SHP77 treated with DMSO at 0.1 percent for 48 hours (cell line): Measurements from ENCODE around the gene PRPF6.

ENCODE experiments used
- DNase-seq: peaks from one replicate; lab custom pipeline; 2025; lab: John Stamatoyannopoulos, UW

The PRPF6 gene

DNA sequence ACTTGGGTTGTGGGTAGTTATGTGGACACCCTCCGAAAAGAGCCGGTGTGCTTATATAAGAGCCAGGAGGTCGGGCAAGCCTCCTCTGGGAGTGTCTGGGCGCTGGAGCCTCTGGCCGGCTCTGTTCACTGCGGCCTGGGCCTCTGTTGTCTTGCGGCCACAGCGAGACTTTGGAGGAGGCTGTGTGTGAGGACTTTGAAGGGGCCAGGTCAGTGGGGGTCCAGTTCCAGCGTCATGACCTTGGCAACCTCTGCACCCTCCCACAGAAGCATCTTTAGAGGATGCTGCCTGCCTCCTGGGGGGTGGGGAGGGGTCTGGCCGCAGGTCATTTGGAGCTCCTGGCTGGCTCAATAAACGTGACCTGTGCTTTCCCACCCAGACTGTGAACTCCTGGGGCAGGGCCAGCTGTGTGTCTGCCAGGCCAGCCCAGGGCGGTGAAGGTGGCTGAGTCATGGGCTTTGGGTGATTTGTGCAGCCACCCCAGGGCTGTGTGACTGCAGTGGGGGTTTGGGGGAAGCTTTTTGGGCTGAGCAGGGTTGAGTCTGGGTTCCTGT is 83.3 kb downstream of the PRPF6 start:
- no peak for DNase-seq

DNA sequence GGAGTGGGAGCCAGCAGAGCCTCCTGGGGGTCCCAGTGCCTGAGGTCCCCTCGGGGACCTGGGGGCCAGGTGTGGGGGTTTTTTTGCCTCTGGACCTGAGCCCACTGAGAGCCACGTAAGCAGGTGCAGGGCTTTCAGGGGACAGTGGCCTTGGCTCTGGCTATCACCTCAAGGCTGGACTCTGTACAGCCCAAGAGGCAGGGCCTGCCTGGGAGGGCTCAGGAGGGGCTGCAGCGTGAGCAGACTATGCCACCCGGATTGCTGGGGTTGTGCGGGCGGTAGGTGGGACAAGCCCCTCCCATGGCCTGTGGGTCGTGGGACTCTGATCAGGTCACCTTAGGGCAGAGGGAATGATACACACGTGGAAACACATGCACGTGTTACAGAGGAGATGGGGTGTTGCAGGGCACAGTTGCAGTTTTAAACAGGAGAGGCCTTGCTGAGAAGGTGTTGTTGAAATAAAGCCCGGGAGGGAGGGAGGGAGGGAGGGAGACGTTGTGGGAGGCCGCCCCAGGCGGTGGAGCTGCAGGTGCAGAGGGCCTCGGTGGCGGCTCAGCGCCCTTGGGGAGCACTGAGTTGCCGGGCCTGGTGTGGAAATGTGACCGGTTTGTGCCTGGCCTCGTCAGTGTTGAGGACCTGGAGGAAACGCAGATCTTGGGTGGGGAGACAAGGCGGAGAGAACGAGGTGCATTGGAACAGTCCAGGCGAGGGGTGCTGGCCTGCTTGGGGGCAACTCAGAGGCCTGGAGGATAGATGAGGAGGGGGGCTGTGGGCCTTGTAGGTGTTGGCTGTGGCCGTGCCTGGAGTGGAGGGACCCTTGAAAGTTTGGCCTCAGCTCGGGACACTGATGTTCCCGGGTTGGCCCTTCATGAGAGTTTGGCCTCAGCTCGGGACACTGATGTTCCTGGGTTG is 84.4 kb downstream of the PRPF6 start:
- no peak for DNase-seq

DNA sequence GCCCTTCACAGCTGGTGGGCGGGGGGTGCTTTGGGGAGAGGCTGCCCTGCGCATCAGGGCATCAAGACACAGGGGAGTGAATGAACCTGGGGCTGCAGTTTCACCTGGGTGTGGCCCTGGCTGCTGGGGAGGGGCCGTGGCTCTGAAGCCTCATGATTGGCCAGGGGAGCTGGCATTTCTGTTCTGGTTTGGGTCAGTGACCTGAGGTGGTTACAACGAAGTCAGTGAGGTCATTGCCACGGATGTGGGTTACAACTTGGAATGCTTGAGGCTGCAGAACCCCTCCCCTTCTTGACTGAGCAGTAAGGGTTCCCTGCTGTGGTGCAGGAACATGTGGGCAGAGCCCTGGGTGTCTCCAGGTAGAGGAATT is 85.0 kb downstream of the PRPF6 start:
- no peak for DNase-seq

DNA sequence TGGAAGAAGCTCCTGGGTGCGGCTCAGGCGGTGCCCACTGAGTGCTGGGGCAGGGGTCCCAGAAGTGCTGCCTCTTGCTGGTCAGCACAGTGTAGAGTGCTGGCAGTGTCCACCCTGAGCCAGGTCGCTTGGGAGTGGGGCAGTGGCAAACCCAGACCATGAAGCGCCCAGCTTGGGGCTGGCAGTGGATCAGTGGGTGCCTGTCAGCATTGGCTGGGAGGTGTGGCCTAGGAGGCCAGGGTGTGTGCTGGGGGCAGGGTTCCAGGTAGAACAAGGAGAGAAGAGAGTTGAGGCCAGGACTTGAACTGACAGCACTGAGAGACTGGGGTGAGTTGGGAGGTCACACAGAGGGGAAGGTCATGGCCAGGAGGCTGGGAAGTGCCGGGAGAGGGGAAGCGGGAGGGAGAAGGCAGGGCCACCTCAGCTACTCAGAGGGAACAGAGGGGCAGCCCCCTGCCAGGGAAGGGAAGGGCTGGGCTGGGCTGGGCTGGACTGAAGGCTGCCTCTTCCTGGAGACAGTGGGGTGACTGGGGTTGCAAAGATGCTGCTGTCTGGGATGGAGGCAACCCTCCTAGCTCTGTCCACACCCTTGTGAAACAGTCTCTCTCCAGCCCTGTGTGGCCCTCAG is 86.2 kb downstream of the PRPF6 start:
- DNase-seq: no peak

DNA sequence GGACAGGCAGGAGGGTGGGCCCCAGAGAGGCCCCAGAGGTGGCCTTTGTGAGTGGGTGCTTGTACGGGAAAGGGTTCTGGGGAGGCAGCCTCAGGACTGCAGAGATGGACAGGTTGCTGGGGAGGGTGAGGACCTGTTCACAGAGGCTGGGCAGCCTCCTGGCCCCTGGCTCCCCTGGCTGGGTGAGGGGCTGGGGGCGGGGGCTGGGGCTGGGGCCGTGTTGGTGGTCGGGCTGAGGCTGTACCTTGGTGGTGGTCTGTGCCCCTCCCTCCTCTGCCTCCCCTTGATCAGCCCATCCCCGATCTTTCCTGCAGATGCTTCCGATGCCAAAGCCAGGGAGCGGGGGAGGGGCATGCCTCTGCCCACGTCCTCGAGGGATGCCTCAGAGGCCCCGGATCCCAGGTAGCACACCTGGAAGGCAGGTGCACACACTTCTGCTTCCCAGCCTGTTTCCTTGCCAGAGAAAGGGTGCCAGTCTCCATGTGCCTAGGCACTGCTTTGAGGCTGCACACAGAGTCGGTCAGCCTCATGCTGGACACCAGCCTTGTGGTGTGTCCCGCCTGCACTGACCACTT is 86.9 kb downstream of the PRPF6 start:
- no peak for DNase-seq

DNA sequence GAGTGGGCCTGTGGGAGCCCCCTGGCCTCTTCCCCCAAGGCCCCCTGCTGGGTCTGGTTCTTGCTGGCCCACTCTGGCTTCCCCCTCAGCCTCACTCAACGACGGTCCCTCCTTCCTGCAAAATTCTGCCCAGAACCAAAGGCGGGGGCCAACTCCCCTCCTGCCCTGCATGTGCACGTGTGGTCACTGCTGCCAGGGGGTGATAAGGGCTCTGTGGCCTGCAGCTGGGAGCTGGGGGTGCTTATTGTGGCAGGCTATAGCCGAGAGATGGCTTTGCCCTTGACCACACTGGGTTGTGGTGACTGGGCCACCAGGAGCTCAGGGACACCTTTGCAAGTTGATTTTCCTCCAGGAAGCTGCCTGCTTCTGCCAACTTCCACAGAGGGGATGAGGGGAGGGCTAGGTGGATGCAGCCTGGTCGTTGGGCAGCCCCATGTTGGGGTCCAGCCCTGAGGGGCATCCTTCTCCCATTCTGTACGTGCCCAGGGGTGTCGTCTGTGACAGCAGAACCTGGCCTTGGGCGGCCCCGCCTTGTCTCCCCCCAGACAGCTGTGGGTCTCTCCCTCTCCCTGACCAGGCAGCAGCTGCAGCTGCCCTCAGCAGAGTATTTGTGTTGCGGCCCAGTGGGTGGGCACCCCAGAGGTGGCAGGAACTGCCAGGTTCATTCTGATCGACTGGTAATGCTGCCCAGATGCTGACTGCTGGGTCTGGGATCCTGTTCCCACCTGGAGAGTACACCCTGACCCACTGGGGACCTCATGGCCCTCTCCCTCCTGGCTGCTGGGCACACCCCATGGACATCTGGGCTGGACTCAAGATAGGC is 87.7 kb downstream of the PRPF6 start:
- no peak for DNase-seq

DNA sequence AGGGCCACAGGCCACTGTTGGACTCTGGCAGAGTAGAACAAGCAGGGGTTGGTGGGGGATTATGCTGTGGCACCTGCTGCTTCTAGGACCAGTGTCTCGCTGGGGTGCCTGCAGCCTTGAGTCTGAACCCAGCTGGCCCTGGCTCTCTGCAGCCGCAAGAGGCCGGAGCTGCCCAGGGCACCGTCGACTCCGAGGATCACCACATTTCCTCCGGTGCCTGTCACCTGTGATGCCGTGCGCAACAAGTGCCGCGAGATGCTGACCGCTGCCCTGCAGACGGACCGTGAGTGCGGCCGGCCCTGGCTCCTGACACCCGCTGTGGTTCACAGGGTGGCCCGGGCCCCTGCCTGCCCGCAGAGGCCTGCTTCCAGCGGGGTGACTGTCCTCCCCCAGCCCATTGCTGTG is 88.3 kb downstream of the PRPF6 start:
- no peak for DNase-seq

DNA sequence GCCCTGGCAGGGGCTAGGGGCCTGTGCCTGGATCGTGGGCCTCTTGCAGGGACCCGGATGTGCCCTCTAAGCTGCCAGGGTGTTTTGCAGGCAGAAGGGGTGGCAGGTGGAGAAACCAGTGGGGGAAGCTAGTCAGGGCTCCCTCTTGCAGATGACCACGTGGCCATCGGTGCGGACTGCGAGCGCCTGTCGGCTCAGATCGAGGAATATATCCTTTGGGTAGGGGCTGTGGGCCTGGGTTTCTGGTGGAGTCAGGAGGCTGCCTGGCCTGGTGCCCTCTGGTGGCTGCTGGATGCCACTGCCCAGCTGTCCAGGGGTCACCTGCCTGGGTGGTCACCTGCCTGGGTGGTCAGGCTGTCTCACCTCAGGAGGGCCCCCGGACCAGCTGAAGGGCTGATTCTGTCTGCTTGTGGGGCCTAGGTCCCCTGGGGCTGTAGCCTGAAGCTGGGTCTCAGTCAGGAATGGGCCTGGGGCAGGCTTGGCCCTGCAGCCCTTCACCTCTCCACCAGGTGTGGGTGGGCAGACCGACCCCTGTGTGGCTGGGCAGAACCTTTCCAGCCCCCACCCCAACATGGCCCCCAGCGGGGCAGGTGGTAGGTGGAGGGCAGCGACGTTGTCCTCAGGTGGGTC is 88.8 kb downstream of the PRPF6 start:
- no peak for DNase-seq

DNA sequence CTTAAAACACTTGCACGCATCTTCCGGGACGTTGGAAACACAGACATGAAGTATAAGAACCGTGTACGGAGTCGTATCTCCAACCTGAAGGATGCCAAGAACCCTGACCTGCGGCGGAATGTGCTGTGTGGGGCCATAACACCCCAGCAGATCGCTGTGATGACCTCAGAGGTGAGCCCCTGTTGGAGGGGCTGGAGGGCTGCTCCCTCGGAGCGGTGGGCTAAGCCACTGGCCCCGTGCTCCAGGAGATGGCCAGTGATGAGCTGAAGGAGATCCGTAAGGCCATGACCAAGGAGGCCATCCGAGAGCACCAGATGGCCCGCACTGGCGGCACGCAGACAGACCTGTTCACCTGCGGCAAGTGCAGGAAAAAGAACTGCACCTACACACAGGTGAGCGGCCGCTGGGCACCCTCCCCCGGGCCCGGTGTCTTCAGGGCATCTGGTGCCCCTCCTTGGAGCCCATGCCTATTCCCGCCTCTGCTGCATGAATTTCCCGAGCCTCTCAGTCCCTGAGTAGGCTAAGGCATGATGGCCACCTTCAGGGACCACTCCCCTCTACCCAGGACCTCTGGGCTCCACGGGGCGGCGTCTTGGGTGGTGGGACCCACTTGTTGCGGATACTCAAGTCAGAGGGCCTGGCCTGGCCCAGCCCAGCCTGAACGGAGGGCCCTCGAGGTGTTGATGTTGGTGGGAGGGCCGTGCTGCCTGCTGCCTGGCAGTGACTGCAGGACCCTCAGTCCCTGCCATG is 89.5 kb downstream of the PRPF6 start:
- DNase-seq: no peak

DNA sequence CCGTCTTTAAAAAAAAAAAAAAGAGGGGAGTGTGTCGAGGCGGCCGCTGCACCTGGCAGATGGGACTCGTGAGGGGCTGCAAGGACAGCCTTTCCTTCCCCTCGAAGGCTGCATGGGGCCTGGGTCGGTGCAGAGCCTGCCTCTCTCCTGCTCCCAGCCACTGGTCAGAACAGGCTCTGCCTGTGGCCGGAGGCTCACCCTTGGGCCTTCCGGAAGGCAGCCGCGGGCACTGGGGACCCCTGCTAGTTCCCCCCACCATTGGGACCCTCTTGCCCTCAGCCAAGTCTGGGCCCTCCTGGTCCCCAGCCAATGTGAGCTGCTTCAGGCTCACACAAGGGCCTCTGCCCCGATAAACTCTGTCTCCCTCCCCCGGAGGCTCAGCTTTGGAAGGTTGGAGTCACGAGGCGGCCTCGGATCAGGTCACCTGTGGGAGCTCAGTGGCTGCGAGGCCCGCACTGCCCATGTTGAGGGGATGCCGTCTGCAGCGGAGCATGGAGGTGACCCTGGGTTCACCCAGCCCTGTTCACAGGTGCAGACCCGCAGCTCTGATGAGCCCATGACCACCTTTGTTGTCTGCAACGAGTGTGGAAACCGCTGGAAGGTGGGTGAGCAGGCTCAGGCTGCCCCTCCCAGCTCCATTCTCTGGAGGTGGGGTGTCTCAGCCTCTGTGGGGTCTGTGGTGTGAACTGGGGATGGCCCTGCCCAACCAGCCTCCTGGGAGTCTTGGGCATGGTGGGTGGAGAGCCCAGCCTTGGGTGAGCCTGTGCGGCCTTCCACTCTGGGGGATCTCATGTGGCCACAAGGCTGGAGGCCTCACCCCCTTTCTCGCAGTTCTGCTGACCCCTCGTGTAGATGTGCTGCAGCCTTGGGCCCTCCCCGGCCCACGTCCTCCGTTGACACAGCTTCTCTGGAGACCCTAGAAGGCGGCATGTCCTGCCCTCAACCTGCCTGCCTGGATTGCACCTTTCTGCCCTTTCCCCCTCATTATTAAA is 90.7 kb downstream of the PRPF6 start:
- DNase-seq: no peak

DNA sequence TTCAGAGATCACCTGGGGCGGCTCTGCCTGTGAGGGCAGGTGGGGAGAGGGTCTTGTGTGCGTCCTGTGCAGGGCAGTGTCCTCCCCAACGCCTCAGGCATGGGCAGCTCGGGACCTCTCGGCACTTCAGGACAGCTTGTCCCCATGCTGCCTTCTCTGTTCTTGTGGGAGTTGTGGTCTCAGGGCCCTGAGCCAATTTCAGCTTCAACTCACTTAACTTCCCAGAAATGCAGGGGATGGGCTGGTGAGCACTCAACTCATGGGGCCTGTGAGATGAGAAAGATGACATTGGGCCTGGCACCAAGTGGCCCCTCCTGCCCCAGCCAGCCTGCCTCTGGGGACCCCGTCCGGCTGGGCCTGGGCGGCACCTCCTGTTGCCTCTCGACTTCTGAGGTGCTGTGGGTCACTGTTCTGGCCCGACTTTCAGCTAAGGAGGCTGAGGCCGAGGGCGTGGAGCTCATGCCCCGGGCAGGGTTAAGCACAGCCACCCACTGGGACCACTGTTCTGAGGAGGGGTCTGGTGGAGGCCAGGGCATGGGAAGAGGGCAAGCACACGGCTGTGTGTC is 91.6 kb downstream of the PRPF6 start:
- no peak for DNase-seq

DNA sequence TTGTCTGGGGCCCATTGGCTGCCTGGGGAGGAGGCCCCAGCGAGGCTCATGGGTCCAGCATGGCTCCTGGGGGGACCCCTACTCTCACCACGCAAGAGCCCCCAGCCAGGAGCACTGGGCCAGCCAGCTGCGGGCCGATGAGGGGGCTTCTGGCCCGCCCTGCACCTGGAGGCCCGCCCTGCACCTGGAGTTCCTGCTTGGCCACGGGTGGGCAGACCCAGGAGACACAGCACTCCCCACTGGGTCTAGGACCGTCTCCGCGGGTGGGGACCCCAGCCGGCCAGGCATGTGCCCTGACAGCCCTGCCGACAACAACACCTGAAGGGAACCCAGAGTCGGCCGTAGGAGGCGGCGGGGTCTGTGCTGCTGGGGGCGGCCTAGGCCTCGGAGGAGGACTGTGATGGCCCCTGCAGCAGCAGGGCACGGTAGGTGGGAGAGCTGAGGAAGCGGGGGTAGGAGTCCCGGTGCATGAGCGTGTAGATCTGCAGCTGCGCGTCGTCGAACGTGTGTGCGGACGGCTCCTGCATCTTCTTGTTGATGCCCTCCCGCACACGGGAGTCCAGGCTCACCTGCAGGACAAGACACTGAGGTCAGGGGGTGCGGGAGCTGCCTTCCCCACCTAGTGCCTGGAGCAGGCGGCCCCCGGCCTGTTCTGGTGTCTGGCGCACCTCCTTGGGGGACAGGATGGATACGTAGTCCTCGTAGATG is 92.7 kb downstream of the PRPF6 start:
- no peak for DNase-seq

DNA sequence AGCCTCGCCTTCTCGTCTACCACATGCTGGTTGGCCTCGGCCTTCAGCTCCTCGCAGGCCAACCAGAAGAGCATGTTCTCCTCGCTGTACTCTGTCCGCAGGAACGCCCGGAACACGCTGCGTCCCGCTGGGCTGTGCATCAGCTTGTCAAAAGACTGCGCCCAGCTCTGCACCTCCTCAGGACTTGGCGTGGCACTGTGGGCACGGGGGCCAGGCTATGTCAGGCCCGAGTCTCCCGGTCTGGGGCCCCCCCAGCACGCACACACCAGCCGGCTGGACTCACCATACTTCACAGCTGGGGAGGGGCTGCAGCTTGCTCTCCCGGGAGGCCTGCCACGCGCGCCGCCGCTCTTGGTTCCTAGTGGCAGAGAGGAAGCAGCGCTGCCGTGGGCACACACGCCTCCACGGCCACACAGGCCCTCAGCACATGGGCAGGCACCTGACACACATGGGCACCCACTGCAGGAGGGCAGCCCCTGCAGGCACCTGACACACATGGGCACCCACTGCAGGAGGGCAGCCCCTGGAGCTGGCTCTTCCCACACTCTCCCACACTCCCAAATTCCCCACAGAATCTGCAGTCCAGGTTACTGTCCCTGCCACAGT is 93.4 kb downstream of the PRPF6 start:
- DNase-seq: no peak

DNA sequence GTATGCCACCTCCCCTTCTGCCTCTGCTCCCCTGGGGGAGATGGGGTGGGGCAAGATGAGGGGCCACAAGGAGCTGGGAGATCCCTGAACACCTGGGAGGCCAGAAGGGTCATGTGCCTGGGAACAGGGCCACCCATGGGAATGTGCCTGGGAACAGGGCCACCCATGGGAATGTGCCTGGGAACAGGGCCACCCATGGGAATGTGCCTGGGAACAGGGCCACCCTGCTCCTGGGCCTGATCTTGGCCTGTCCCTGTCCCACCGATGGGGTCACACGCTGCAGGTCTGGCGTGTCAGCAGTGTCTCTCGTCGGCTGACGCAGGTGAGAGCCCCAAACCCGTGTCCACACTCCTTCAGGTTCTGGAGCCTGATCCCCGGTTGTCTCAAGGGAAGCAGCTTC is 94.0 kb downstream of the PRPF6 start:
- DNase-seq: no peak

DNA sequence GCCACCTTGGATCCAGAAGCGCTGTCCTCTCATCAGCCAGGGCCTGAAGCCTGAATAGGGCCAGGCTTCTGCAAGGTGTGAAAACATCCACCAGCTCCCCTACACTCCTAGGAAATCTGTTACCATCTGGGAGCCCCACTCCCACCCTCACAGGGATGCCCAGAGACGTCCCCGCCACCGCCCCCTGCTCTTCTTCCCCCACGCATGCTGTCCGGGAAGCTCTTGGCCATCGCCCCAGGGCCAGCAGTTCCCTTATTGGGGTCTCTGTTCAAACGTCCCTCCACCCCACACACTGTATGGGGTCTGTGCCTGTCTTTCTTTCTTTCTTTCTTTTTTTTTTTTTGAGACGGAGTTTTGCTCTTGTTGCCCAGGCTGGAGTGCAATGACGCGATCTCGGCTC is 94.6 kb downstream of the PRPF6 start:
- no peak for DNase-seq

DNA sequence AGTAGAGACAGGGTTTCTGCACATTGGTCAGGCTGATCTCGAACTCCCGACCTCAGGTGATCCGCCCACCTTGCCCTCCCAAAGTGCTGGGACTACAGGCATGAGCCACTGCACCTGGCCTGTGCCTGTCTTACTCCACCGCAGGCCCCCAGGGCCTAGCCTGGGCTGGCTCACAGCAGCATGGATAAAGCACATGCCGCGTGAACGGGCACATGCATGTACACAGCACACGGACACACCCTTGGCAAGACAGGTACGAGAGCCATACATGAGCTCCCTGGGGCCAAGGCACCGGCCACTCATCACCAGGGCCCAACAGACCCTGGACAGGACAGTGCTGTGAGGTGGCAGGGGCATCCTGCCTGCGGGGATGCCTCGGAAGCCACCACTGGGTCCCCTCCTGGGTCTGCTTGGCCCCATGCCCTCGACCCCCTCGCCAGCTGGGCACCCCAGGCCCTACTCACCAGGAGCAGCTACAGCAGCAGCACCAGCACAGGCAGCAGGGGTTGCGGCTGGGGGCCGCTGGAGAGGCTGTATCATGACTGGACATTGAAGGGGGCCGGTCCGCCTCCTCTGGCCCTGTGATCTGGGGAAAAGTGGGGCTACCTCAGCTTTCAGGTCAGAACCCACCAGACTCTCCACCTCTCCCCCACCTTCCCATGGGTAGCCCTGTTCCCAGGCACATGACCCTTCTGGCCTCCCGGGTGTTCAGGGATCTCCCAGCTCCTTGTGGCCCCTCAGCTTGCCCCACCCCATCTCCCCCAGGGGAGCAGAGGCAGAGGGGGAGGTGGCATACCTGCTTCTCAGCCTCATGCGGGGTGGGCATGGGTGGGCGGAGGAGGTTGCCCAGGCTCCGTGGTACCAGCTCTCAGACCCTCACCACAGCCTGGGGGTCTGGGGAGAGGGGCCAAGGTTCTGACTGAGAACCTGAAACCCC is 95.4 kb downstream of the PRPF6 start:
- no peak for DNase-seq

DNA sequence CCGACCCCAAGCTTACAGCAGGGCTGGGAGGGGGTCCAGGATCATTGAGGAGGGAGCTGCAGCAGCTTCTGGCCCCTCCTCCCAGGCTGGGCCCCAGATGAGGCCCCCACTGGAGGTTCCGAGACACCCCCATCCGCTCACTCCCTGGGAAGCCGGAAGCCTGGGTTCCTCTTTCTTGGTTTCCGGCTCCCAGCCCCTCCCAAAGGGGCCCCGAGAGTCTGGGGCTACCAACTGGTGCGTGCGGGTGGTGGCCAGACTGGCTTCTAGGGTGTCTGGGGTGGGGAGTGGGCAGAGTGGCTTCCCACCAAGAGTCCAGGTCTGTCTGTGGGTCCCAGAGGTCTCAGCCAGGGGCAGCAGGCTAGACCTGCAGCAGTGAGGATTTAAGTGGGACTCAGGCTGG is 96.2 kb downstream of the PRPF6 start:
- no peak for DNase-seq
